ENCODE measurements around the gene MACO1.

The MACO1 gene

DNA sequence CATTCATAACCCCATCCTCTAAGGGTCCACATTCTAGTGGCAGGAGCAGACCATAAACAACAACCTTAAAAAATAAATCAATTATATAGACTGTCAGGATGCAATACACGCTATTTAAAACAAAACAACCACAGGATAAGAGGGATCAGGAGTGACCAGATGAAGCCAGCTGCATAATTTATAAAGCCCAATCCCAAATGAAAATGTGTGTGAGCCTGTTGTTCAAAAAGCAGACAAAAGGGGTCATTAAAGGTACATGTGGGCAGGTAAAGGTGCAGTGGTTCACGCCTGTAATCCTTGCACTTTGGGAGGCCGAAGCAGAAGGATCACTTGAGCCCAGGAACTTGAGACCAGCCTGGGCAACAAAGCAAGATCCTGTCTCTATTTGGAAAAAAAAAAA lies 102.3 kb downstream of the MACO1 start:
- Histone ChIP-seq H3K4me2 (ENCODE audit: low read length) (no peak overlapping the region), H3K4me3 (ENCODE audit: low read length) (no peak overlapping the region), H3K27me3 (ENCODE audit: control insufficient read depth, low read length) (peaks cover 19% of the 10 kb centered on the region), H3K27ac (ENCODE audit: low read depth, low read length) (no peak overlapping the region), H3K4me1 (ENCODE audit: control insufficient read depth, low read length) (no peaks in the 10 kb centered on the region), H3F3A (ENCODE audit: control insufficient read depth, insufficient read depth) (no peaks in the 10 kb centered on the region), H3K79me2 (ENCODE audit: control insufficient read depth, low read length) (no peaks in the 10 kb centered on the region), H4K20me1 (ENCODE audit: control insufficient read depth, insufficient read depth, low read depth, low read length) (no peaks in the 10 kb centered on the region), H3K36me3 (ENCODE audit: control insufficient read depth, low read length) (no peaks in the 10 kb centered on the region), H3K9me2 (replicated peaks; ENCODE audit: control insufficient read depth, low read length) (no peaks in the 10 kb centered on the region), H3K9me3 (ENCODE audit: control insufficient read depth, insufficient read depth, low read length) (no peaks in the 10 kb centered on the region)
- TF ChIP-seq, protein P1, sequence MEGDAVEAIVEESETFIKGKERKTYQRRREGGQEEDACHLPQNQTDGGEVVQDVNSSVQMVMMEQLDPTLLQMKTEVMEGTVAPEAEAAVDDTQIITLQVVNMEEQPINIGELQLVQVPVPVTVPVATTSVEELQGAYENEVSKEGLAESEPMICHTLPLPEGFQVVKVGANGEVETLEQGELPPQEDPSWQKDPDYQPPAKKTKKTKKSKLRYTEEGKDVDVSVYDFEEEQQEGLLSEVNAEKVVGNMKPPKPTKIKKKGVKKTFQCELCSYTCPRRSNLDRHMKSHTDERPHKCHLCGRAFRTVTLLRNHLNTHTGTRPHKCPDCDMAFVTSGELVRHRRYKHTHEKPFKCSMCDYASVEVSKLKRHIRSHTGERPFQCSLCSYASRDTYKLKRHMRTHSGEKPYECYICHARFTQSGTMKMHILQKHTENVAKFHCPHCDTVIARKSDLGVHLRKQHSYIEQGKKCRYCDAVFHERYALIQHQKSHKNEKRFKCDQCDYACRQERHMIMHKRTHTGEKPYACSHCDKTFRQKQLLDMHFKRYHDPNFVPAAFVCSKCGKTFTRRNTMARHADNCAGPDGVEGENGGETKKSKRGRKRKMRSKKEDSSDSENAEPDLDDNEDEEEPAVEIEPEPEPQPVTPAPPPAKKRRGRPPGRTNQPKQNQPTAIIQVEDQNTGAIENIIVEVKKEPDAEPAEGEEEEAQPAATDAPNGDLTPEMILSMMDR (IDR thresholded peaks at IDR 0.05; ENCODE audit: low read depth, low read length, poor library complexity, severe bottlenecking): no peak
- TF ChIP-seq EZH2phosphoT487 (IDR thresholded peaks at IDR 0.05; ENCODE audit: borderline replicate concordance, low read length): no peak

DNA sequence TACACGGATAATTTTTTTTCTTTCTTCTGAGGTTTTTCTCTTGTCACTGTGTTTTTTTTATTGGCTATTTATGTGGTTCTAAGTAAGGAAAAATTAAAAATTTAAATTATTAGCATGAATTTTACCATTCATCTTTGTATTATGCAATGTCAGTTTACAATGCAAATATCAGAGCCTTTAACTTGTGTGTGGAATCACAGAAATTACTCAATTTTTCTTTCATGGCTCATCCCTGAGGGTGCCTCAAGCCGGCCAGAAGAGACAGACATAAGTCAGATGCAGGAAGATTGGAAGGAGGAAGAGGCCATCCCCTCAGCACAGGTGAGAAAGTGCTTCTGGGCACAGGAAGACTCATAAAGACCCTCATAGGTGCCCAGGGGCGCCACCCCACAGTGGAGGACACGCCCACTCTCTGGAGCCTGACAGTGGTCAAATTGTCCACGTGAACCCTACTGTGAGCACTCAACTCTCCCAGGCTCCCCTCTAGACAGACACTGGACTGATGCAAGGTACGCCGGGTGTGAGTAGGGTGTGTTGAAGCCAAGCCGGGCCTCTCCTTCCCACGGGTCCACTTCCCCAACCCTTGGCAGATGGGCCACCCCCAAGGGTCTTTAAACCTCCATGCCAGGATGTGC lies 103.2 kb downstream of the MACO1 start:
- H3K9me3 ChIP-seq (ENCODE audit: control insufficient read depth, insufficient read depth, low read length): no peaks in the 10 kb centered on the region

DNA sequence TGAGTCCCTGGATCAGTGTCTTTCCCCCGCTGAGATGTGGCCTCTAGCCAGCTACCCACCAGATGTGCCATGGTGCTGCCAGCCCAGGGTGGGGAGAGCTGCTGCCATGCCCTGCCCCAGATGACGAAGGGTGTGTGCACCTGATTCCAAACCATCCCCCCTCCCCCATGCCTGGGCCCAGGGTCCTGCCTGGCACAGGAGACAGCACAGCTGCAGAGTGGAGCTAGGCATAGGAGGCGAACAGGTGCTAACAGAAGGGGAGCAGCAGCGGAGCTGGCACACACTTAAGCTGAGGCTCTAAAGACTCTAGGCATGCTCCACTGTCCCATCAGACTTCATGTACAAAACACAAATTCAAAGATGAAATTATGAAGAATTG lies 103.7 kb downstream of the MACO1 start:
- H3K9me3 ChIP-seq (ENCODE audit: control insufficient read depth, insufficient read depth, low read length): no peaks in the 10 kb centered on the region
- no peak overlapping the region for H3K4me2 ChIP-seq (ENCODE audit: low read length)
- no peaks in the 10 kb centered on the region for H3K9me2 ChIP-seq (replicated peaks; ENCODE audit: control insufficient read depth, low read length)
- H3K27ac ChIP-seq (ENCODE audit: low read depth, low read length): no peak overlapping the region
- TF ChIP-seq EZH2phosphoT487 (IDR thresholded peaks at IDR 0.05; ENCODE audit: borderline replicate concordance, low read length): no peak
- TF ChIP-seq, protein P1 (IDR thresholded peaks at IDR 0.05; ENCODE audit: low read depth, low read length, poor library complexity, severe bottlenecking): no peak
- no peaks in the 10 kb centered on the region for H3F3A ChIP-seq (ENCODE audit: control insufficient read depth, insufficient read depth)
- H3K4me1 ChIP-seq (ENCODE audit: control insufficient read depth, low read length): no peaks in the 10 kb centered on the region
- no peaks in the 10 kb centered on the region for H3K36me3 ChIP-seq (ENCODE audit: control insufficient read depth, low read length)
- no peaks in the 10 kb centered on the region for H3K79me2 ChIP-seq (ENCODE audit: control insufficient read depth, low read length)
- H3K27me3 ChIP-seq (ENCODE audit: control insufficient read depth, low read length): peaks cover 24% of the 10 kb centered on the region
- no peak overlapping the region for H3K4me3 ChIP-seq (ENCODE audit: low read length)
- no peaks in the 10 kb centered on the region for H4K20me1 ChIP-seq (ENCODE audit: control insufficient read depth, insufficient read depth, low read depth, low read length)

More for the DNA sequence above, 103.2 kb downstream of the MACO1 start:
- H3K27me3 ChIP-seq (ENCODE audit: control insufficient read depth, low read length): peaks cover 24% of the 10 kb centered on the region
- TF ChIP-seq, protein P1 (IDR thresholded peaks at IDR 0.05; ENCODE audit: low read depth, low read length, poor library complexity, severe bottlenecking): no peak
- no peak for TF ChIP-seq EZH2phosphoT487 (IDR thresholded peaks at IDR 0.05; ENCODE audit: borderline replicate concordance, low read length)
- no peaks in the 10 kb centered on the region for H4K20me1 ChIP-seq (ENCODE audit: control insufficient read depth, insufficient read depth, low read depth, low read length)
- no peaks in the 10 kb centered on the region for H3K79me2 ChIP-seq (ENCODE audit: control insufficient read depth, low read length)
- H3K9me2 ChIP-seq (replicated peaks; ENCODE audit: control insufficient read depth, low read length): no peaks in the 10 kb centered on the region
- no peak overlapping the region for H3K27ac ChIP-seq (ENCODE audit: low read depth, low read length)
- H3F3A ChIP-seq (ENCODE audit: control insufficient read depth, insufficient read depth): no peaks in the 10 kb centered on the region
- H3K4me1 ChIP-seq (ENCODE audit: control insufficient read depth, low read length): no peaks in the 10 kb centered on the region
- H3K36me3 ChIP-seq (ENCODE audit: control insufficient read depth, low read length): no peaks in the 10 kb centered on the region
- no peak overlapping the region for H3K4me2 ChIP-seq (ENCODE audit: low read length)
- H3K4me3 ChIP-seq (ENCODE audit: low read length): no peak overlapping the region

Measured in DOHH2 (cell line).